NCI-H2081 (cell line): ENCODE results near the gene GBX2.
"Not testable (repeated sequence)": the region's sequence is repeated elsewhere in the genome, so short reads cannot be mapped to it uniquely, and the experiment has no call there.

Experiments used
- DNase-seq, 2 experiments: peaks; one replicate each; lab custom pipeline; 2025; lab: John Stamatoyannopoulos, UW

The GBX2 gene

GRCh38 chr2:236156095-236156859, 11.9 kb downstream of the GBX2 start:
- no peak for DNase-seq

DNA sequence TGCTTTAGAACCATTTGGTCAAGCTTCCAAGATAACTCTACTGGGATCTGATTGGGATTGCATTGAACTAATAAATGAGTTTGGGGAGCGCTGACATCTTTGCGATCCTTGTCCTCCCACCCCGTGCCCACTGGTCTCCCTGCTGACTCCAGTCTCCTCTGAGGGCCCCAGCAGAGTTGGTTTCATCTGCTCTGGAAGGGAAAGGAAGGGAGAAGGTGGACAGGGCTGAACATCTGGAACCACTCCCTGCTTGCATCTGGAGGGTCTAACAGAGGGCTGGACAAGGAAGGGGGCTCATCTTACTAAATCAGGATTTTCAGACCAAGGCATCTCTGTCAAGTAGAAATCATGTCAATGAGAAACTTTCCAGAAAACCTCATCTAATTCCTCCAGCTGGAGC, 12.8 kb downstream of the GBX2 start:
- no peak for DNase-seq

- no peak for DNase-seq
Observed at GRCh38 chr2:236146436-236146835, 21.8 kb downstream of the GBX2 start.

- no peak for DNase-seq
Observed at GRCh38 chr2:236143811-236144210, 24.4 kb downstream of the GBX2 start.

- not testable (repeated sequence) for DNase-seq
Observed at GRCh38 chr2:236141616-236142015, 26.6 kb downstream of the GBX2 start.

DNA sequence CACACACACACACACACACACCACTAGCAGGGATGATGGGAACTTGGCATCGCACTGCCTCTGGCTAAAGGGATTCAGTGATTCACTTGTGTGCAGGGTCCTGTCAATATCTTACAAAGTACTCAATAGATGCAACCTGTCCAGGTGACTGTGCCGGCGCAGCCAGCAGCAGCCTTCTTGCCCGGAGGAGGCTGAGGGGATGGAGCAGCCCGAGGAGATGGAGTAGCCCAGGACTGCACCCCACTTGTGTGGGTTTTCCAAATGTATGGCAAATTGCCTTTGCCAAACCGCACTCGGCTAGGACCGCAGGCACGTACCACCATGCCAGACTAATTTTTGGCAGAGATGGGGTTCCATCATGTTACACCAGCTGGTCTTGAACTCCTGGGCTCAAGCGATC, 31.1 kb downstream of the GBX2 start:
- no peak for DNase-seq

DNA sequence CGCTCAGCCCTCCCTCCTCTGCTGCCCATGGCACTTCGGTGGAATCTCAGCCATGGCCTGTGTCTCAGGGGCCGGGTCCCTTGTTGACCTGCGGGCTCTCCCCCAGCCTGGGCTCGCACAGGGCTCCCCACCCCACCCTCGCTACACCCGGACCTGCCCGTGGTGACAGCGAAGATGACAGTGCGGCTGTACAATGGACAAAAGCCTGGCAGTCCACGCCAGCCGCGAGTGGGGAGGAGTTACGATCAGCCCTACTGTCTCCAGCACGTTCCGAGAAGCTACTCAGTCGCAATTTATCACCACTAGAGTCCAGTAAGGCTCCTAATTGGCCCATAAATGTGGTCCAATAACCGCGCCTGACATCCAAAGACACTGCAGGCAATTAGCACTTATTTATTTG, 31.6 kb downstream of the GBX2 start:
- DNase-seq: no peak

- no peak for DNase-seq
Observed at GRCh38 chr2:236133410-236134012, 34.7 kb downstream of the GBX2 start.

- no peak for DNase-seq
Observed at GRCh38 chr2:236131073-236131692, 37.0 kb downstream of the GBX2 start.

DNA sequence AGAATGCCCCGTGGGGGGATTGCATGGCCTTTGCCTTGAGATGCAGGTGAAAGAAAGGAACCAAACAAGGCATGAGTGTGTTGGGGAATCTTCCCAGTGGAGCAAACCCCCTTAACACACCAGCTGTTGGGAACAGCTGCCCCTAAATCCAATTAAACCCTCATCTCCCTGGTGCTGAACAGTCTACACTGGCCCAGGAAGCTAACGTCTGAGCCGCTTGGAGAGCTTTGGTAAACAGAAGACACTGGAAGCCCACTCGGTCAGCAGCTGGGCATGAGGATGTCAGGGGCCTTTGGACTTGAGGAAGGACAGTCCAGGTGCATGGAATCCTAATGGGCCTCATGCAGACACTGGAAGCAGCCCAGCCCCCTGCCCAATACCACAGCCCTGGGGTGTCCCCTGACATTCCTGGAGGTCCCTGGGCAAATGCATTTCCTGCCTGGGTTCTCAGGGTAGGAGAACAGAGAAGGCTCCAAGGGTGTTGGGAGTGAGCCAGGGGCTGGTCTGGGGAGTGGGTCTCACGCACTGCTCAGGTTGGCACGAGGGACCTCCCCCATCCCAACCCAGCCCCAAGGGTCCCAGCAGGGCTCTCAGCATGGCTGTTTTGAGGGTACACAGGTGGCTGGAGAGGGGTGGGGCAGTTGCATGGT, 37.7 kb downstream of the GBX2 start:
- DNase-seq: no peak

DNA sequence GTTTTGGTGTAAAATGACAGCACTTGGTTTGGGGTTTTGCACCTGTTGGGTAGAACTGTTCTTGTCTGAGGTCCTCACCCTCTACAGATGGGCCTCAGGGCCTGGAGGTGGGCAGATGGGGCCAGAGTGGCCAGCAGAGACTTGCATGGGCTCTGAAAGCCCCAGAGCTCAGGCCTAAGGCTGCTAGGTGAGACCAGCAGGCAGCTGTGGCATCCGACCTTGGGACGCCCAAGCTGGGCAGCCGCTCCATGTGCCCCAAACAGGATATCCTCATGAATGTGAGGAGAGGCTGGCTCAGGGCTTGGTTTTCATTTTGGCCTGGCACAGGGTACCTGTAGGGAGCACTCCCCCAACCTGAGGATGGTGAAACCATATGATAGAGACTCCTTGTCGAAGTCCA, 38.3 kb downstream of the GBX2 start:
- DNase-seq: no peak

- DNase-seq: no peak
Observed at GRCh38 chr2:236128321-236128720, 39.9 kb downstream of the GBX2 start.

- DNase-seq: no peak
Observed at GRCh38 chr2:236127010-236127409, 41.2 kb downstream of the GBX2 start.

DNA sequence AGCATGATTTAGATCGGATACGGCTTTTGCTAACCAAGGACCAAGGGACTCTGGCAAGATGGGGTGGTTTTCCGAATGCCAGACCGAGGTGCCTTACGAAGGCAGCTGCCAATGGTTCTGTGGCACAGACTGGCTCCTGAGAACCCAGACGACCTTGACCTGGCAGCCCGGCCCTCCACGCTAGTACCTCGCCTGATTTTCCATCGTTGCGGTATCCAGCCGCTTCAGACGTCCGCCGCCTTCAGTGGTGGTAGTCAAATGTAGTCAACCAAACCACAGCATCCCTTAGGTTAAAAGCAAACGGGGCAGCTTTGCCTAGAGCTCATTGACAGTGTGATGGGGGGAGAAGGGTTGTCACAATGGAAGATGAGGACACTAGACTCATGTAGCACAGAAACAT, 42.6 kb downstream of the GBX2 start:
- DNase-seq: no peak

- DNase-seq: no peak
Observed at GRCh38 chr2:236124182-236124893, 43.8 kb downstream of the GBX2 start.

- DNase-seq: no peak
Observed at GRCh38 chr2:236123716-236124115, 44.5 kb downstream of the GBX2 start.

GRCh38 chr2:236122236-236122635, 46.0 kb downstream of the GBX2 start:
- DNase-seq: no peak

DNA sequence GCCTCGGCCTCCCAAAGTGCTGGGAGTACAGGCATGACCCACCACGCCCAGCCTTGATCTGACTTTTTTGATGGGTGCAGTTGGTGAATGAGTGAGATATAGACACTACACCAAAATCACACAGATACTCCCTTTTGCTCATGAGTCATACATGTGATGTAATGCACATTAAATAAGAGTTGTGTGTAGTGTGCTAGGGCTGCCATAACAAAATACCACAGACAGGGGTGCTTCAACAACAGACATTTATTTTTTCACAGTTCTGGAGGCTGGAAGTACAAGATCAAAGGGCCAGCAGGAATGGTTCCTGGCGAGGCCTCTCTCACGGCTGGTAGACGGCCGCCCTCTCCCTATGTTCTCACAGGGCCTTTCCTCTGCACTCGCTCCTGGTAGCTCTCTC, 46.6 kb downstream of the GBX2 start:
- DNase-seq: no peak

GRCh38 chr2:236120829-236121228, 47.4 kb downstream of the GBX2 start:
- no peak for DNase-seq

GRCh38 chr2:236120141-236120601, 48.0 kb downstream of the GBX2 start:
- no peak for DNase-seq

GRCh38 chr2:236119476-236119875, 48.7 kb downstream of the GBX2 start:
- DNase-seq: no peak

GRCh38 chr2:236119003-236119402, 49.2 kb downstream of the GBX2 start:
- no peak for DNase-seq
